Neuronal stem cell (in vitro differentiated cells): ENCODE data around the gene KHDC3L.
A peak's percentile ranks its signal among the peaks of the same experiment; 100 is the strongest.

Experiments used
- DNase-seq: peaks from one replicate; pipeline ENCODE4 v3.0.0-alpha.2; 2013; ENCODE audit warnings: low spot score
- H2AFZ ChIP-seq: one replicate; pipeline ENCODE4 v1.6.1; 2013; ENCODE audit warnings: mild to moderate bottlenecking, low read length, inconsistent platforms
- H2AK5ac ChIP-seq: 2 replicates; pipeline ENCODE4 v1.6.1; 2013; ENCODE audit warnings: low read depth, mild to moderate bottlenecking, inconsistent platforms, low read length, moderate library complexity, mixed read lengths
- H2BK120ac ChIP-seq: 2 replicates; pipeline ENCODE4 v1.6.1; 2013; ENCODE audit warnings: low read depth, mild to moderate bottlenecking, inconsistent platforms, low read length, moderate library complexity, mixed read lengths
- H2BK12ac ChIP-seq: one replicate; pipeline ENCODE4 v1.6.1; 2013; ENCODE audit warnings: low read length, inconsistent platforms
- H2BK15ac ChIP-seq: 2 replicates; pipeline ENCODE4 v1.6.1; 2013; ENCODE audit warnings: mild to moderate bottlenecking, low read length, inconsistent platforms, mixed read lengths
- H2BK5ac ChIP-seq: one replicate; pipeline ENCODE4 v1.6.1; 2013; ENCODE audit warnings: inconsistent platforms, mild to moderate bottlenecking, low read length, moderate library complexity
- H3K14ac ChIP-seq: one replicate; pipeline ENCODE4 v1.6.1; 2013; ENCODE audit warnings: low read length, inconsistent platforms
- H3K18ac ChIP-seq: 2 replicates; pipeline ENCODE4 v1.6.1; 2013; ENCODE audit warnings: low read length, inconsistent platforms
- H3K23ac ChIP-seq: 2 replicates; pipeline ENCODE4 v1.6.1; 2013; ENCODE audit warnings: low read depth, mild to moderate bottlenecking, mixed read lengths, low read length, inconsistent platforms; ENCODE audit not compliant: poor library complexity
- H3K27ac ChIP-seq: replicated peaks from 3 replicates; pipeline ENCODE4 v1.5.1; 2013; ENCODE audit warnings: low read length, inconsistent platforms
- H3K27me3 ChIP-seq, 3 experiments: 2 replicates each; pipeline ENCODE4 v1.6.1; 2013; ENCODE audit warnings: low read length in 3 of 3, mild to moderate bottlenecking in 2 of 3, inconsistent platforms in 1 of 3, low read depth in 1 of 3, mixed read lengths in 1 of 3, moderate library complexity in 1 of 3; ENCODE audit not compliant: control insufficient read depth in 3 of 3, insufficient read depth in 3 of 3
- H3K36me3 ChIP-seq, 2 donors: replicated peaks in 1 of 2; 2 replicates each; pipeline ENCODE4 v1.6.1; 2013; ENCODE audit warnings: low read length in 2 of 2; ENCODE audit not compliant: control insufficient read depth in 2 of 2, insufficient read depth in 2 of 2
- H3K4ac ChIP-seq: 2 replicates; pipeline ENCODE4 v1.6.1; 2013; ENCODE audit warnings: inconsistent platforms, mild to moderate bottlenecking, low read length, moderate library complexity
- H3K4me1 ChIP-seq, 2 donors: 1 replicate in 1 of 2; 2 replicates in 1 of 2; pipeline ENCODE4 v1.6.1; 2013; ENCODE audit warnings: low read length in 2 of 2, low read depth in 1 of 2; ENCODE audit not compliant: control insufficient read depth in 2 of 2, insufficient read depth in 1 of 2
- H3K4me2 ChIP-seq: one replicate; pipeline ENCODE4 v1.6.1; 2013; ENCODE audit warnings: mild to moderate bottlenecking, low read length, inconsistent platforms; ENCODE audit not compliant: insufficient read depth, poor library complexity, severe bottlenecking
- H3K4me3 ChIP-seq, 2 donors: 2 replicates each; pipeline ENCODE4 v1.5.1; 2013; ENCODE audit warnings: low read length in 2 of 2, mild to moderate bottlenecking in 2 of 2, inconsistent platforms in 1 of 2, moderate library complexity in 1 of 2
- H3K79me1 ChIP-seq: one replicate; pipeline ENCODE4 v1.6.1; 2013; ENCODE audit warnings: low read depth, mild to moderate bottlenecking, inconsistent platforms, low read length, moderate library complexity
- H3K9ac ChIP-seq: one replicate; pipeline ENCODE4 v1.6.1; 2013; ENCODE audit warnings: mild to moderate bottlenecking, low read depth, low read length, inconsistent platforms; ENCODE audit not compliant: poor library complexity
- H3K9me3 ChIP-seq, 2 donors: replicated peaks in 1 of 2; 2 replicates each; pipeline versions ENCODE3 to v1.6.1; 2013; ENCODE audit warnings: low read length in 2 of 2, mild to moderate bottlenecking in 2 of 2, inconsistent platforms in 1 of 2, low read depth in 1 of 2, mixed read lengths in 1 of 2, moderate library complexity in 1 of 2; ENCODE audit not compliant: control insufficient read depth in 2 of 2, insufficient read depth in 1 of 2
- H4K8ac ChIP-seq: one replicate; pipeline ENCODE4 v1.6.1; 2013; ENCODE audit warnings: low read depth, mild to moderate bottlenecking, inconsistent platforms, low read length, moderate library complexity
- H4K91ac ChIP-seq: one replicate; pipeline ENCODE4 v1.6.1; 2013; ENCODE audit warnings: low read length, low read depth, mild to moderate bottlenecking, inconsistent platforms; ENCODE audit not compliant: poor library complexity
- WGBS, 2 donors: extraction: QIAGEN DNeasy Blood & Tissue Kit; methylation state at CpG; one replicate each; pipeline ENCODE4 v1.1.7; 2013; ENCODE audit warnings: missing lambda C conversion rate in 2 of 2, mixed read lengths in 1 of 2; ENCODE audit not compliant: insufficient read length in 2 of 2, insufficient replicate concordance in 1 of 2; ENCODE audit errors: extremely low coverage in 2 of 2; 5-methylcytosine and 5-hydroxymethylcytosine counted together

The KHDC3L gene

GRCh38 chr6:73364121-73364520, 1.7 kb downstream of the KHDC3L start:
- Histone ChIP-seq H2AFZ (no peak overlapping the region), H3K27me3 (no peaks in the 10 kb centered on the region), H3K9me3 (no peaks in the 10 kb centered on the region), H2BK12ac (no peak overlapping the region), H3K79me1 (no peaks in the 10 kb centered on the region), H2AK5ac (no peak overlapping the region), H3K27ac (no peak overlapping the region), H4K8ac (no peak overlapping the region), H3K4ac (no peak overlapping the region), H3K9ac (no peak overlapping the region), H4K91ac (no peak overlapping the region), H3K4me3 (no peak overlapping the region), H3K4me2 (no peak overlapping the region), H2BK15ac (no peak overlapping the region), H2BK5ac (no peak overlapping the region), H3K18ac (no peak overlapping the region), H3K36me3 (no peaks in the 10 kb centered on the region), H3K4me1 (no peaks in the 10 kb centered on the region), H2BK120ac (no peak overlapping the region), H3K14ac (no peak overlapping the region), H3K23ac (no peak overlapping the region)
- no CpG with 5 or more reads among the region's 14 CpGs for whole genome bisulfite sequencing, 2 donors
- DNase-seq: no peak

GRCh38 chr6:73364549-73364948, 2.1 kb downstream of the KHDC3L start:
- Histone ChIP-seq H3K36me3 (no peaks in the 10 kb centered on the region), H4K91ac (no peak overlapping the region), H3K4me3 (no peak overlapping the region), H2AK5ac (no peak overlapping the region), H3K4me2 (no peak overlapping the region), H3K79me1 (no peaks in the 10 kb centered on the region), H3K18ac (no peak overlapping the region), H3K9ac (no peak overlapping the region), H3K23ac (no peak overlapping the region), H3K4ac (no peak overlapping the region), H2BK120ac (no peak overlapping the region), H3K27me3 (no peaks in the 10 kb centered on the region), H3K9me3 (no peaks in the 10 kb centered on the region), H2BK12ac (no peak overlapping the region), H2BK15ac (no peak overlapping the region), H3K27ac (no peak overlapping the region), H3K4me1 (no peaks in the 10 kb centered on the region), H2BK5ac (no peak overlapping the region), H3K14ac (no peak overlapping the region), H4K8ac (no peak overlapping the region), H2AFZ (no peak overlapping the region)
- DNase-seq: no peak
- no CpG with 5 or more reads among the region's 9 CpGs for WGBS, 2 donors

- no peak overlapping the region for H4K91ac ChIP-seq
- H2AFZ ChIP-seq: no peak overlapping the region
- H3K23ac ChIP-seq: no peak overlapping the region
- H3K27me3 ChIP-seq: no peaks in the 10 kb centered on the region
- no peak overlapping the region for H2BK15ac ChIP-seq
- no peak overlapping the region for H2BK120ac ChIP-seq
- no peak overlapping the region for H4K8ac ChIP-seq
- H3K36me3 ChIP-seq: no peaks in the 10 kb centered on the region
- no peak overlapping the region for H3K14ac ChIP-seq
- no peak overlapping the region for H2BK12ac ChIP-seq
- H3K4me2 ChIP-seq: peak overlapping the region; percentile 11
- peak overlapping the region; percentile 7 for H3K18ac ChIP-seq
- no peak overlapping the region for H3K9ac ChIP-seq
- peak overlapping the region in 1 of 2 donors; percentile 55 for H3K4me3 ChIP-seq
- no peaks in the 10 kb centered on the region for H3K4me1 ChIP-seq
- H3K27ac ChIP-seq: no peak overlapping the region
- no peak overlapping the region for H3K4ac ChIP-seq
- peaks cover 0 to 2% of the 10 kb centered on the region in 2 donors for H3K9me3 ChIP-seq
- no peak overlapping the region for H2AK5ac ChIP-seq
- H2BK5ac ChIP-seq: no peak overlapping the region
- WGBS, 2 donors: no CpG with 5 or more reads among the region's 16 CpGs
- DNase-seq: no peak
- peaks cover 2% of the 10 kb centered on the region for H3K79me1 ChIP-seq
Observed at GRCh38 chr6:73367761-73368355, 5.4 kb downstream of the KHDC3L start.

GRCh38 chr6:73368675-73369074, 6.2 kb downstream of the KHDC3L start:
- WGBS, 2 donors: no CpG with 5 or more reads among the region's 4 CpGs
- no peak overlapping the region for H3K4ac ChIP-seq
- no peak for DNase-seq

More at GRCh38 chr6:73368675-73369074, 6.2 kb downstream of the KHDC3L start:
- Histone ChIP-seq H3K9me3 (peaks cover 0 to 2% of the 10 kb centered on the region in 2 donors), H3K36me3 (no peaks in the 10 kb centered on the region), H3K27me3 (no peaks in the 10 kb centered on the region), H2BK12ac (no peak overlapping the region), H2AFZ (no peak overlapping the region), H2BK5ac (no peak overlapping the region), H2BK15ac (no peak overlapping the region), H2BK120ac (no peak overlapping the region), H3K4me2 (no peak overlapping the region), H3K23ac (no peak overlapping the region), H3K4me3 (no peak overlapping the region), H3K18ac (no peak overlapping the region), H3K14ac (no peak overlapping the region), H2AK5ac (no peak overlapping the region), H3K79me1 (peaks cover 2% of the 10 kb centered on the region), H4K91ac (no peak overlapping the region), H3K4me1 (no peaks in the 10 kb centered on the region), H3K9ac (no peak overlapping the region), H4K8ac (no peak overlapping the region), H3K27ac (no peak overlapping the region)
